Suprapubic skin (tissue), 4 donors: ENCODE measurements around the gene TTC39C.

Source experiments
- CTCF ChIP-seq, 2 donors: fragments of 200-600 bp in 1 of 2; fragments of 450-650 bp in 1 of 2; sonication (generic) in 1 of 2; IDR thresholded peaks; one replicate each; pipeline ENCODE4 v1.5.1; 2016 to 2019; ENCODE audit warnings: antibody characterized with exemption in 2 of 2, mild to moderate bottlenecking in 1 of 2, moderate library complexity in 1 of 2
- POLR2A ChIP-seq, 2 donors: fragments of 450-650 bp; IDR thresholded peaks; one replicate each; pipeline ENCODE4 v1.6.1; 2017; ENCODE audit warnings: antibody characterized with exemption in 2 of 2, mild to moderate bottlenecking in 2 of 2, moderate library complexity in 2 of 2
- POLR2AphosphoS5 ChIP-seq, 3 donors: sonication (generic); formaldehyde crosslinking; IDR thresholded peaks; one replicate each; pipeline ENCODE4 v1.6.1; 2017; ENCODE audit warnings: antibody characterized with exemption in 3 of 3

GRCh38 chr18:23992089-23992940, 22.2 kb upstream of the TTC39C start:
- no peak for TF ChIP-seq CTCF (IDR thresholded peaks at IDR 0.05)
- no peak for TF ChIP-seq POLR2A (IDR thresholded peaks at IDR 0.05)
- no peak for TF ChIP-seq POLR2AphosphoS5 (IDR thresholded peaks at IDR 0.05)
